Body of pancreas (tissue), 4 donors: ENCODE measurements around the gene SF3B5. TPM values are rescaled to one million over a fixed set of nuclear protein-coding genes. Genes with fewer than 3 reads are reported as not detected.

ENCODE experiments used
- ATAC-seq: fragments of 150-250 bp; one replicate; pipeline ENCODE4 v1.9.1; 2016
- DNase-seq, 4 donors: peaks; one replicate each; pipeline ENCODE4 v3.0.0-alpha.2; 2019
- H3K27ac ChIP-seq, 4 donors: fragments of 200-600 bp; sonication (generic); 1 replicate in 3 of 4; 2 replicates in 1 of 4; pipeline versions ENCODE4 v1.5.1 to v1.6.1; 2016 to 2019; ENCODE audit warnings: mild to moderate bottlenecking in 1 of 4, mixed read lengths in 1 of 4, moderate library complexity in 1 of 4
- H3K27me3 ChIP-seq, 2 donors: fragments of 200-600 bp; sonication (generic); one replicate each; pipeline ENCODE4 v1.6.0; 2016; ENCODE audit warnings: mild to moderate bottlenecking in 1 of 2
- H3K36me3 ChIP-seq, 2 donors: fragments of 200-600 bp; sonication (generic); replicated peaks in 1 of 2; 2 replicates each; pipeline ENCODE4 v1.5.1; 2016; ENCODE audit warnings: low read depth in 2 of 2; ENCODE audit not compliant: insufficient read depth in 1 of 2
- H3K4me1 ChIP-seq: fragments of 200-600 bp; sonication (generic); one replicate; pipeline ENCODE4 v1.6.0; 2016
- H3K4me3 ChIP-seq, 2 donors: fragments of 200-600 bp; sonication (generic); 1 replicate in 1 of 2; 2 replicates in 1 of 2; pipeline ENCODE4 v1.5.1; 2016 to 2019
- H3K9me3 ChIP-seq, 3 donors: fragments of 200-600 bp; sonication (generic); 1 replicate in 2 of 3; 2 replicates in 1 of 3; pipeline ENCODE4 v1.5.1; 2016
- POLR2A ChIP-seq, 3 donors: fragments of 450-650 bp; IDR thresholded peaks; one replicate each; pipeline ENCODE4 v1.6.1; 2016; ENCODE audit warnings: antibody characterized with exemption in 3 of 3, mild to moderate bottlenecking in 2 of 3
- WGBS, 2 donors: methylation state at CpG; one replicate each; pipeline ENCODE4 v1.1.5; 2017; 5-methylcytosine and 5-hydroxymethylcytosine counted together
- intact Hi-C: fragments of 100-400 bp; cut with DNase I; formaldehyde crosslinking; loops from one replicate; pipeline ENCODE4 v1.15.1; 2023
- total RNA-seq, 2 donors: library from RNA; depleted of rRNA; stranded (reverse); fragments of >200 nt; gene quantifications; one replicate each; pipeline ENCODE4 v1.1.0, GENCODE V29; 2016
- TF ChIP-seq, protein P1 (sequence below), 7 experiments: fragments of 450-650 bp in 4 of 7; fragments of 200-600 bp in 3 of 7; sonication (generic) in 3 of 7; IDR thresholded peaks; one replicate each; pipeline ENCODE4 v1.5.1; 2016 to 2019; ENCODE audit warnings: antibody characterized with exemption in 7 of 7

SF3B5 gene
- total RNA-seq, 2 donors from 2014 or later = 45.7 to 103 TPM

DNA sequence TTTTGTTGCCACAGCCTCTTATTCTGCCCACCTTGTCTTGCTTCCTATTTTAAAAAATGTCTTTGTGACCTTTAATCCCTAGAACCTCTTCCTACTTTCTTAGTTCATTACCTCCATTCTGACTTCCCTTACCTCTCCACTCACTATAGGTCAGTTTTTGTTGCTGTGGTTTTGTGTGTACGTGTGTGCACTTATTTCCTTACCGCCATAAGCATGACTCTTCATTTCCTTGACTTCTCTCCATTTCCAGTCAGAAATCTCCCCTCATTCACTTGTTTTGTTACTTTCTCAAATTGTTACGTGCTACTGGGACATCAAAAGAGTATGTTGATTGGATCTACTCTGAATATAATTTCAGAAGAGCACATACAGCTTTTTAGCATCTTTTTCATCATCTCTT, 26.6 kb downstream of the SF3B5 start:
- Histone ChIP-seq H3K36me3 (no peaks in the 10 kb centered on the region), H3K4me3 (no peak overlapping the region), H3K9me3 (no peaks in the 10 kb centered on the region), H3K27me3 (no peaks in the 10 kb centered on the region), H3K4me1 (peaks cover 8% of the 10 kb centered on the region), H3K27ac (no peak overlapping the region)
- DNase-seq (no peak), ATAC-seq (no peak)
- WGBS, 2 donors = 80 to 81% methylated on average over 3 of the region's 3 CpGs
- no peak for TF ChIP-seq POLR2A (IDR thresholded peaks at IDR 0.05)
- TF ChIP-seq, protein P1, sequence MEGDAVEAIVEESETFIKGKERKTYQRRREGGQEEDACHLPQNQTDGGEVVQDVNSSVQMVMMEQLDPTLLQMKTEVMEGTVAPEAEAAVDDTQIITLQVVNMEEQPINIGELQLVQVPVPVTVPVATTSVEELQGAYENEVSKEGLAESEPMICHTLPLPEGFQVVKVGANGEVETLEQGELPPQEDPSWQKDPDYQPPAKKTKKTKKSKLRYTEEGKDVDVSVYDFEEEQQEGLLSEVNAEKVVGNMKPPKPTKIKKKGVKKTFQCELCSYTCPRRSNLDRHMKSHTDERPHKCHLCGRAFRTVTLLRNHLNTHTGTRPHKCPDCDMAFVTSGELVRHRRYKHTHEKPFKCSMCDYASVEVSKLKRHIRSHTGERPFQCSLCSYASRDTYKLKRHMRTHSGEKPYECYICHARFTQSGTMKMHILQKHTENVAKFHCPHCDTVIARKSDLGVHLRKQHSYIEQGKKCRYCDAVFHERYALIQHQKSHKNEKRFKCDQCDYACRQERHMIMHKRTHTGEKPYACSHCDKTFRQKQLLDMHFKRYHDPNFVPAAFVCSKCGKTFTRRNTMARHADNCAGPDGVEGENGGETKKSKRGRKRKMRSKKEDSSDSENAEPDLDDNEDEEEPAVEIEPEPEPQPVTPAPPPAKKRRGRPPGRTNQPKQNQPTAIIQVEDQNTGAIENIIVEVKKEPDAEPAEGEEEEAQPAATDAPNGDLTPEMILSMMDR (IDR thresholded peaks at IDR 0.05) = no peak
- intact Hi-C loops = no loop called here

DNA sequence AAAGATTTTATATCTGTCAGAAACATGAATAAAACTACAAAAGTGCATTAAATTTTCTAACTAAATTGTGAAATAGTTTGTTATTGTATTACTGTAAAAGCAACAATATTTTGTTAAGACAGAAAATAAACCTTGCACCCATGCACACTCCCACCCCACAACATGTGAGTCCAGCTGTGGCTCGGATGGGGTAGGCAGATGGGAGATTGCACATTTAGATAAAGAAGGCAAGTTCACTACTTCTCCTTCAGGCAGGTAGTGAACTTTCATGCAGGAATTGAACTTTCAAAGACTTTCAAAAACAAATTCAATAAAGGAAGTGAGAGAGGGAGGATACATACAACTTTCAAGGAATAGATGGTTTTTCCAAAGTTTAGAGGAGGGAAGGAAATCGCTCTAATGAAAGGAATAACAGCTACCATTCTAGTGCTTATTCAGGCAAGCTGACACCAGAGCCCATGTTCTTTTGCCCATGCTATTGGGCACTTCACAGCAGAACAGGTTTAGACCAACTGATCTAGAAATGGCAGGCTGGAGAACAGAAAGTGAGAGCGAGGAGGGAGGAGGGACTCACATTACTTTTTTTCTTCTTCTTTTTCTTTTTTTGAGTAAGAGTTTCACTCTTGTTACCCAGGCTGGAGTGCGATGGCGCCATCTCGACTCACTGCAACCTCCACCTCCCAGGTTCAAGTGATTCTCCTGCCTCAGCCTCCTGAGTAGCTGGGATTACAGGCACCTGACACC, 28.5 kb downstream of the SF3B5 start:
- no peak for ATAC-seq
- no peak overlapping the region for H3K27ac ChIP-seq
- H3K36me3 ChIP-seq = no peaks in the 10 kb centered on the region
- H3K9me3 ChIP-seq = no peaks in the 10 kb centered on the region
- H3K27me3 ChIP-seq = no peaks in the 10 kb centered on the region
- TF ChIP-seq, protein P1 (IDR thresholded peaks at IDR 0.05) = no peak
- no peak for TF ChIP-seq POLR2A (IDR thresholded peaks at IDR 0.05)
- intact Hi-C loops = no loop called here
- 74 to 87% methylated on average over 6 of the region's 6 CpGs for WGBS, 2 donors
- DNase-seq = no peak
- no peak overlapping the region for H3K4me3 ChIP-seq
- peaks cover 16% of the 10 kb centered on the region for H3K4me1 ChIP-seq

DNA sequence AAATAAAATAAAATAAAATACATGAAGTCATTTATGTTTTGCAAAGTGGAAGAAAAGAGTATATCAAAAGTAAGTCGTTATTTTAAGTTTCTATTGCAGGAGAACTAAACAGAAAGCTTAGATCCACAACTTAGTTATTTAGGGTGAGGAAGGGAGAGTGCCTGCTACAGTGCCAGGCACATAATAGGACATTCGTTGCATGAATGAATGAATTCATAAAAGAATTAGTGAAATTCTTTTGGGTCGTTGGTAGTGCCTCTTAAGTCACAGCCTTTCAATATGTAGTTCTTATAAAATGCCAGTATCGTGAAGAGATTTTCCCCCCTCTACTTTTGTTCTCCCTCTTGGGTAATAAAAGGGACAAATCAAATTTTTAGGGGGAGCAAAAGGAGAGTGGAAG, 29.1 kb downstream of the SF3B5 start:
- Histone ChIP-seq H3K27me3 (no peaks in the 10 kb centered on the region), H3K4me3 (no peak overlapping the region), H3K9me3 (no peaks in the 10 kb centered on the region), H3K4me1 (peaks cover 16% of the 10 kb centered on the region), H3K36me3 (no peaks in the 10 kb centered on the region), H3K27ac (no peak overlapping the region)
- TF ChIP-seq, protein P1 (IDR thresholded peaks at IDR 0.05) = no peak
- TF ChIP-seq POLR2A (IDR thresholded peaks at IDR 0.05) = no peak
- ATAC-seq (no peak), DNase-seq (no peak)
- WGBS, 2 donors = 72 to 74% methylated on average over 4 of the region's 4 CpGs
- intact Hi-C loops = no loop called here

DNA sequence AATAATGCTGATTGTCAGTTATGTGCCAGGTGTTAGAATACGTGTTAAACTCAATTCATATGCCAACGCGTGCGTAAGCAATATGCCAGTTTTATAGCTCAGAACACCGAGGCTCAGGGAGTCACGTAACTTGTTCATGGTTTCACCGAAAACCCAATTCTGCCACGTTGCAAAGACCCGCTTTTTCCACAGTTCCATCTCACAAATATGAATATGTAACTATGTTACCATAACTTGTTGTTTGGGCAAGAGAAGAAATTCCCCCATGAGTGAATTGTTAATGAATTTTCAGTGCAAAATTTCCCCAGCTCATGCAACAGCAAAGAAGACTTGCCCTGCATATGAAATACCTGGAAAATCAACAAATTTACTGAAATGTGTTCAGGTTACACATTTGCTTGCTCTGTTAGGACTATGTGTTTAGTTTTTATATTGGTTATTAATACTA, 30.1 kb downstream of the SF3B5 start:
- 46 to 57% methylated on average over 9 of the region's 9 CpGs for WGBS, 2 donors
- TF ChIP-seq, protein P1 (IDR thresholded peaks at IDR 0.05) = no peak
- peak in 1 of 3 donors; percentile 15 for TF ChIP-seq POLR2A (IDR thresholded peaks at IDR 0.05)
- no peaks in the 10 kb centered on the region for H3K36me3 ChIP-seq
- ATAC-seq (no peak), DNase-seq (peak in 2 of 4 donors; percentile 50 to 67)
- peaks cover 16% of the 10 kb centered on the region for H3K4me1 ChIP-seq
- peak overlapping the region in 1 of 2 donors; percentile 64 for H3K4me3 ChIP-seq
- H3K27ac ChIP-seq = peak overlapping the region; percentile 60 to 91 (median 86)
- no peaks in the 10 kb centered on the region for H3K27me3 ChIP-seq
- intact Hi-C loops = no loop called here
- no peaks in the 10 kb centered on the region for H3K9me3 ChIP-seq
